Activated CD4-positive, CD25-positive, alpha-beta regulatory T cell treated with anti-CD3 and anti-CD28 coated beads, Interleukin-2, amount 50 U/mL, for 72 hours (primary cell): ENCODE results near the gene HSPA1A.
"Not testable (repeated sequence)": the region's sequence is repeated elsewhere in the genome, so short reads cannot be mapped to it uniquely, and the experiment has no call there.

ENCODE experiments used
- DNase-seq: peaks from one replicate; pipeline ENCODE4 v3.0.0; 2021

HSPA1A gene

GRCh38 chr6:31813465-31813849 is 1.9 kb upstream of the HSPA1A start:
- DNase-seq = no peak

DNA sequence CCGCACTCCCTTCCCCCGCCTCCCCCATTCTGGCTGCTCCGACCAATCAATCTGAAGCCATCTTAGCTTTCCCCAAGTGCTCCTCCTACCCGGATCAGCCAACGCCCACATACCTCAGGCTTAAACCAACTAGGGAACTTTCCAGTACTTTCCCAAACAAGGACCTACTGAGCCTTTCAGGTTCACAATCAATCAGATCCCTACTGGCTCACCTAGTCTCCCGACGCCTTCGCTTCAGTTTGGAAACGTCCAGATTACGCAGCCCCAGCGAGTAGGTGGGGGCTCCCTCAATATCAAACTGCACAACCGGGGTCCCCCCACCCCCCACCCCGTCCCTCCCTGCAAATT is 692 bp upstream of the HSPA1A start:
- peak; percentile 57 for DNase-seq

GRCh38 chr6:31817133-31817928 is 2.0 kb downstream of the HSPA1A start:
- not testable (repeated sequence) for DNase-seq

DNA sequence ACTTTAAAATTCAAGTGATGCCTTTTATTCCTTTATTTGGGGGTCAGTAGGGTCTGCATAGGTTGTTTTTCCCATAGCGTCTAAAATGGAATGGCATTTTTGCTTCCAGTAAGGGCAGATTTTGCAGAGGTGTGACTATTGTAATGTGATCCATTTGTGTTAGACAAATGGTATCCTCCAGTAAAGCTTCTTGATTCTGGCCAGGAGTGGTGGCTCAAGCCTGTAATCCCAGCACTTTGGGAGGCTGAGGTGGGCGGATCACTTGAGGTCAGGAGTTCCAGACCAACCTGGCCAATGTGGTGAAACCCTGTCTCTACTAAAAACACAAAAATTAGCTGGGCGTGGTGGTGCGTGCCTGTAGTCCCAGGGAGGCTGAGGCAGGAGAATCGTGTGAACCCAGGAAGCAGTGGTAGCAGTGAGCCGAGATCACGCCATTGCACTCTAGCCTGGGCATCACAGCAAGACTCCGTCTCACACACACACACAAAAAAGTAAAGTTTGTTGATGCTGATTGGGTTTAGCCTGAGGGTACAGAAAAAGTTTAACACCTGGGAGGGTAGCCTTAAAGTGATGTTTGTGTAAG is 2.7 kb downstream of the HSPA1A start:
- DNase-seq = not testable (repeated sequence)

GRCh38 chr6:31819871-31820299 is 4.5 kb downstream of the HSPA1A start:
- no peak for DNase-seq

DNA sequence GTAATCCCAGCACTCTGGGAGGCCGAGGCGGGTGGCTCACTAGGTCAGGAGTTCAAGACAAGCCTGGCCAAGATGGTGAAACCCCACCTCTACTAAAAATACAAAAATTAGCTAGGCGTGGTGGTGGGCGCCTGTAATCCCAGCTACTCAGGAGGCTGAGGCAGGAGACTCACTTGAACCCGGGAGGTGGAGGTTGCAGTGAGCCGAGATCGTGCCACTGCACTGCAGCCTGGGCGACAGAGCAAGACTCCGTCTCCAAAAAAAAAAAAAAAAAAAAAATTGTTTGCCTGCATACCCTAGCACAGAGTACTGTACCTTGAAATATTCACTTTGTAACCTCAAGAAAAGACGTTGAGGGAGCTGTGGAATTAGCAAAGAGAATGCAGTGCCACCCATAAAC is 5.1 kb downstream of the HSPA1A start:
- DNase-seq = not testable (repeated sequence)

- peak; percentile 75 for DNase-seq
Measured at GRCh38 chr6:31821301-31822035, 6.1 kb downstream of the HSPA1A start.

GRCh38 chr6:31822036-31822821 is 6.9 kb downstream of the HSPA1A start:
- DNase-seq = peak; percentile 69

GRCh38 chr6:31823592-31824196 is 8.4 kb downstream of the HSPA1A start:
- DNase-seq = not testable (repeated sequence)

DNA sequence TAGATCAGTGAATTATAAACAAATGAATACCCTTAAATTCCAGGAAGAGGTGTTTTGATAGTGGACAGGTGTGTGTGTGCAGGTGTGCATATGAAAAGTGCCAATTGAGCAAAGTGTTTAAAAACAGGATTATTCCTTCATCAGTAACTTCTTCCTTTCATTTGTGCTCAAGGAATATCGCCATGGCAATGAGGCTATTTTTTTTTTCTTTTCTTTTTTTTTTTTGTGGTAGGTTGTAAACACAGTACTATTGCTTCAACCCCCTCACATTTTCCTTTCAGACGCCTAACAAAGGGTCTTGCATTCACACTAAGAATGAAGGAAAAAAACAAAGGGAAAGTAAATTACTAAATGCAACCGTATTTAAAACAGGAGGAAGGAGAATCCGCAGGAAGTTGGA is 10.2 kb downstream of the HSPA1A start:
- DNase-seq = no peak

DNA sequence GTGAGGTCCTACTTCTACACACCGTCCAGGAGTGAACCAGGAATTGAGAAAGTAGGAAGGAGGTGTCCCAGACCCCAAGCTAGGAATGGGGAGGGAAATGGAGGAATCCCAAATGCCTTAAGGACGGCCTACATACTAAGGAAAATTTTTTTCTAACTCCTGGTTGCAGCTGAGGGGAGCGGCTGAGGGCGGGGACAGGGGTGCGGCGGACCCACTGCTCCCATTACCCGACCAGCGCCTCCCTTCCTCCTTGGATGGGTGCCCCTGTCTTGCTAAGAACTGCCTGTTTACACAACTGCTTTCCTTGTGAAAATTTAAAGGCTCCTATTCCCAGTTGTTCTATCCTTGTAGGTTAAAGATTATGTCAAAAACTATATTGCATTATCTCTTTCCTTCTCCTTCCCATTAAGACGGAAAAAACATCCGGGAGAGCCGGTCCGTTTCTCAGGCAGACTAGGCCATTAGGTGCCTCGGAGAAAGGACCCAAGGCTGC is 11.5 kb downstream of the HSPA1A start:
- no peak for DNase-seq

- DNase-seq = peak; percentile 84
Measured at GRCh38 chr6:31827286-31828079, 12.1 kb downstream of the HSPA1A start, which contains the start of gene HSPA1B. HSPA1B (plus strand) TSS chr6:31827738; CDS start chr6:31827951, 213 bp downstream.

- no peak for DNase-seq
Measured at GRCh38 chr6:31829633-31830283, 14.4 kb downstream of the HSPA1A start.

GRCh38 chr6:31830886-31831335 is 15.6 kb downstream of the HSPA1A start:
- no peak for DNase-seq

DNA sequence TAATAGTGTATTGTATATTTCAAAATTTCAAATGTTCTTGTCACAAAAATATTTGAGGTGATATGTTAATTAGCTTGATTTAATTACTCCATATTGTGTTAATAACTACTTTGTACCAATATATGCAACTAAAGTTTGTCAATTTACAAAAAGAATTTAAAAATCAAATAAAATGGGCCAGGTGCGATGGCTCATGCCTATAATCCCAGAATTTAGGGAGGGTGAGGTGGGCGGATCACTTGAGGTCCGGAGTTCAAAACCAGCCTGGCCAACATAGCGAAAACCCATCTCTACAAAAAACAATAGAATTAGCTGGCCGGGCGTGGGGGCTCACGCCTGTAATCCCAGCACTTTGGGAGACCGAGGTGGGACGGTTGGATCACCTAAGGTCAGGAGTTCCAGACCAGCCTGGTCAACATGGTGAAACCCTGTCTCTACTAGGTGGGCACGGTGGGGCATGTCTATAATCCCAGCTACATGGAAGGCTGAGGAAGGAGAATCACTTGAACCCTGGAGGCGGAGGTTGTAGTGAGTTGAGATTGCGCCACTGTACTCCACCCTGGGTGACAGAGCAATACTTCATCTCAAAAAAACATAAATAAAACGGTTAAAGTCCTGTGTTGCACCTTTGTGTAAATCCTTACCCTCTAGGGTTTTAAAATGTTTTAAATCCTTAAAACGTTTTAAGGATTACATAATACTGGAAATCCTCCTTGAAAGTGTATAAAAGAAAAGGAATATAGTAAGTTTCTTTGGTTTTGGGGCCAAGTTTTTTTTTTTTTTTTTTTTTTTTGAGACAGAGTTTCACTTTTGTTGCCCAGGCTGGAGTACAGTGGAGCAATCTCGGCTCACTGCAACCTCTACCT is 16.2 kb downstream of the HSPA1A start:
- no peak for DNase-seq

- peak; percentile 81 for DNase-seq
Measured at GRCh38 chr6:31834367-31835250, 19.3 kb downstream of the HSPA1A start.

DNA sequence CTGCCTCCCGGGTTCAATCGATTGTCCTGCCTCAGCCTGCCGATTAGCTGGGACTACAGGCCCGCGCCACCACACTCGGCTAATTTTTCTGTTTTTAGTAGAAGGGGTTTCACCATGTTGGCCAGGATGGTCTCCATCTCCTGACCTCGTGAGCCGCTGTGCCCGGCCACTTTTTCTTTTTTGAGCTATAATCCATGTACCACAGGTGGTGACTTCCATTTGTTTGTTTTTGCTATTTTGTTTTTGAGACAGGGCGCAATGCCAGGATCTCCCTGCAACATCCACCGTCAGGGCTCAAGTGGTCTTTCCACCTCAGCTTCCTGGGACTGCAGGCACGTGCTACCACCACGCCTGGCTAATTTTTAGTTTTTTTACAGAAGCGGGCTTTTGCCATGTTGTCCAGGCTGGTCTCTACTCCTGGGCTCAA is 20.7 kb downstream of the HSPA1A start:
- no peak for DNase-seq

GRCh38 chr6:31836474-31837368 is 21.4 kb downstream of the HSPA1A start:
- DNase-seq = no peak
